Astrocyte (in vitro differentiated cells and primary cell): Measurements from ENCODE around the gene NOX4.
"Not testable (repeated sequence)": the region's sequence is repeated elsewhere in the genome, so short reads cannot be mapped to it uniquely, and the experiment has no call there.

Experiments
- CTCF ChIP-seq: IDR thresholded peaks from 2 replicates; pipeline ENCODE4 v1.5.1; 2011; ENCODE audit warnings: low read depth, mild to moderate bottlenecking, inconsistent platforms, low read length, moderate library complexity; ENCODE audit not compliant: insufficient read depth
- EZH2 ChIP-seq: IDR thresholded peaks from 2 replicates; pipeline ENCODE4 v1.6.1; 2012; ENCODE audit warnings: mild to moderate bottlenecking, low read length, inconsistent platforms; ENCODE audit not compliant: insufficient read depth

- TF ChIP-seq CTCF, EZH2: not testable (repeated sequence)
Observed at GRCh38 chr11:89295023-89295422, 196.2 kb downstream of the NOX4 start.
